ENCODE measurements around the gene SESN1. TPM values are rescaled to one million over a fixed set of nuclear protein-coding genes. Genes with fewer than 3 reads are reported as not detected.

Gene SESN1
- total RNA-seq, 1 donor from 2014 or later = 8.0 TPM

DNA sequence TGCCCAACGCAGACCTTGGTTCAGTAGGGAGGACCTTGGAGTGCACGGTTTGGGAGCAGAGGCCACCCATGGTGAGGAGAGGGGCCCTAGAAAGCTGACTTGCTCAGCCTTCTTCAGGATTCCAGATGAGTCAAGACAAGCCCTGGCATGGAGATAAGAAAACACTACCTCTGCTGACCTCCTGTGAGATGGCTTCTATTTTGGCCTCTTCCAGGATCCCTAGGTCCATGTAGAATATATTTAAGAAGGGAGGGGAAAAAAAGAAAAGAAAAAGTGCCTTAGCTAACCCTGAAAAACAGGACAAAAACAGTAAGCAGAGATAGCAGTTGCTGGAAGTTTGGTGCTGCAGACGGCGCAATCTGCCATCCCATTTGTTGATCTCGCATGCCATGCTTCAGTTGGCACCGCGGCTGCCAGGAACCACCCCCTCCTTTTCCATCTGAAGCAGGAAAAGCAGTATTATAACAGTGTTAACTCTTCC is 146.4 kb downstream of the SESN1 start:
- TF ChIP-seq, protein P1, sequence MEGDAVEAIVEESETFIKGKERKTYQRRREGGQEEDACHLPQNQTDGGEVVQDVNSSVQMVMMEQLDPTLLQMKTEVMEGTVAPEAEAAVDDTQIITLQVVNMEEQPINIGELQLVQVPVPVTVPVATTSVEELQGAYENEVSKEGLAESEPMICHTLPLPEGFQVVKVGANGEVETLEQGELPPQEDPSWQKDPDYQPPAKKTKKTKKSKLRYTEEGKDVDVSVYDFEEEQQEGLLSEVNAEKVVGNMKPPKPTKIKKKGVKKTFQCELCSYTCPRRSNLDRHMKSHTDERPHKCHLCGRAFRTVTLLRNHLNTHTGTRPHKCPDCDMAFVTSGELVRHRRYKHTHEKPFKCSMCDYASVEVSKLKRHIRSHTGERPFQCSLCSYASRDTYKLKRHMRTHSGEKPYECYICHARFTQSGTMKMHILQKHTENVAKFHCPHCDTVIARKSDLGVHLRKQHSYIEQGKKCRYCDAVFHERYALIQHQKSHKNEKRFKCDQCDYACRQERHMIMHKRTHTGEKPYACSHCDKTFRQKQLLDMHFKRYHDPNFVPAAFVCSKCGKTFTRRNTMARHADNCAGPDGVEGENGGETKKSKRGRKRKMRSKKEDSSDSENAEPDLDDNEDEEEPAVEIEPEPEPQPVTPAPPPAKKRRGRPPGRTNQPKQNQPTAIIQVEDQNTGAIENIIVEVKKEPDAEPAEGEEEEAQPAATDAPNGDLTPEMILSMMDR (conservative IDR thresholded peaks at IDR 0.05; ENCODE audit: low read depth, low read length) = peak; percentile 6
- H3K4me3 ChIP-seq (ENCODE audit: low read depth, low read length) = peak overlapping the region; percentile 32
- no peak for DNase-seq (ENCODE audit: low read depth)

DNA sequence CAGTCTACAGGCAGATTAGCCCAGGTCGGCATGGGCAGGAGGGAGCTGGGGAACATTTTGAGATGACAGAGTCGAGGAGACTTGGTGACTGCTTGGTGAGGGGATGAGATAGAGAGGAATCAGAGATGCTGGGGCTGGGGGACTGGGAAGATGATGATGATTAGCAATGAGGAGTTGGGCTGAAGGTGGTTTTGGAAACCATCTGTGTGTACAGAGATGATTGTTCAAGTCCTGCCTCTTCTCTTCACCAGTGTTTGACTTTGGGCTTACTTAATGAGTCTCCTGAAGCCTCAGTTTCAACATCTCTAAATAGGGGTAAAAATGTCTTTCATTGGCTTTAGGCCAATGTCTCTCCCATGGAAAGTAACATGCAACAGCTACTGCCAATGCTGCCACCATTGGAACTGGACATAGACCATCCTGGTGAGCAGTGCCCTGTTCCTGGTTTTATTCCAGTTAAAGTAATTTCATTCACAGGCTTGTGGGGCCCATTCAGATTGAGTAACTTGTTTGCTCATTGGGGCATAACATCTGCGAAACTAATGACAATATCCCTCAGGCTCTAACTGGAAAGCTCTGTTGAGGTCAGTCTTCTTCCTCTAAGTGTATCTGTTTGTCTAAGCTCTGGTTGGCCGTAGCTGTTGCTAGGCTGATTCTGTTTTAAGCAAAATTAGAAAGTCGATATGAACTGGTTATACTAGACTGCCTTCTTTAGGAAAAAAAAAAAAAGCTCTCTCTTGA is 147.4 kb downstream of the SESN1 start:
- no peak overlapping the region for H3K4me3 ChIP-seq (ENCODE audit: low read depth, low read length)
- peak; percentile 96 for DNase-seq (ENCODE audit: low read depth)
- TF ChIP-seq, protein P1 (conservative IDR thresholded peaks at IDR 0.05; ENCODE audit: low read depth, low read length) = no peak

DNA sequence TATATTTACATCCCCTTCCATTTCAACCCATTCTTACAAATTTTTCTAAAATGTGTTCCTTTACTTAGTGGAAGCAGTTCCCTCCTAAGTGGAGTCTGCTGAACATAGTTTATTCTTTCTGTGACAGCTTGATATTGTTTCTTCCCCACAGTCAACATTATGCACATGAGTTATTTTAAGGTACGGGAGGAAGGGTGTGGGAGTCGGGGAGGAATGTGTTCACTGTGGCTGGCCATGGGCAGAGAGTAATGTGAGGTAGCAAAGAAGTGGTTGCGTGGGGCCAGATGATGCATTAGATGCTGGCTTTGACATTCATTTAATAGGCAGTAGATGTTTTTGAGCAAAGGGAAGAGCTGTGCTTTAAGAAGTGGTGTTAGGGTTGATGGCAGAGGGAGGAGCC is 148.0 kb downstream of the SESN1 start:
- TF ChIP-seq, protein P1 (conservative IDR thresholded peaks at IDR 0.05; ENCODE audit: low read depth, low read length) = no peak
- no peak overlapping the region for H3K4me3 ChIP-seq (ENCODE audit: low read depth, low read length)
- DNase-seq (ENCODE audit: low read depth) = peak; percentile 43

DNA sequence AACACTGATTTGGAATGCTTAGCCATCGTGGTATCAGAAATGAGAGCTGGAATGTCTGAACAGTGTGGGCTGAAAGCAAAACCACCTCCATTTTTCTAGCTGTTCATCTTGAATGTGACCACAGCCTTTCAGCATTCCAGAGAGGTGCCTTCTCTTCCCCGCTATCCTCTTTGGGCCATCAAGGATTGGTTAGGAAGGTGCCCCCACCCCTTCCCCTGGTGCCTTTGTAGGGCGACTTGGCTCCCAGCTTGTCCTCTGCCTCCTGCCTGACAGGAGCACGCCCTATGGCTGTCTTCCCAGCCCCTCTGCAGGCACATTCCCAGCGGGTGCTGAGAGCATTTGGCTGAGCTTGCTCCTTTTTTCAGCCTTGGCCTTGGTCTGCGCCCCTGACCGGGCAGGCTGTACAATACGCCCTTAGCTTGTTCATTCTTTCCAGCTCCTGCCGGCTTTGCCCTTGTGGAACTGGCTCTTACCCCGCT is 148.9 kb downstream of the SESN1 start:
- DNase-seq (ENCODE audit: low read depth) = no peak
- TF ChIP-seq, protein P1 (conservative IDR thresholded peaks at IDR 0.05; ENCODE audit: low read depth, low read length) = no peak
- no peak overlapping the region for H3K4me3 ChIP-seq (ENCODE audit: low read depth, low read length)

DNA sequence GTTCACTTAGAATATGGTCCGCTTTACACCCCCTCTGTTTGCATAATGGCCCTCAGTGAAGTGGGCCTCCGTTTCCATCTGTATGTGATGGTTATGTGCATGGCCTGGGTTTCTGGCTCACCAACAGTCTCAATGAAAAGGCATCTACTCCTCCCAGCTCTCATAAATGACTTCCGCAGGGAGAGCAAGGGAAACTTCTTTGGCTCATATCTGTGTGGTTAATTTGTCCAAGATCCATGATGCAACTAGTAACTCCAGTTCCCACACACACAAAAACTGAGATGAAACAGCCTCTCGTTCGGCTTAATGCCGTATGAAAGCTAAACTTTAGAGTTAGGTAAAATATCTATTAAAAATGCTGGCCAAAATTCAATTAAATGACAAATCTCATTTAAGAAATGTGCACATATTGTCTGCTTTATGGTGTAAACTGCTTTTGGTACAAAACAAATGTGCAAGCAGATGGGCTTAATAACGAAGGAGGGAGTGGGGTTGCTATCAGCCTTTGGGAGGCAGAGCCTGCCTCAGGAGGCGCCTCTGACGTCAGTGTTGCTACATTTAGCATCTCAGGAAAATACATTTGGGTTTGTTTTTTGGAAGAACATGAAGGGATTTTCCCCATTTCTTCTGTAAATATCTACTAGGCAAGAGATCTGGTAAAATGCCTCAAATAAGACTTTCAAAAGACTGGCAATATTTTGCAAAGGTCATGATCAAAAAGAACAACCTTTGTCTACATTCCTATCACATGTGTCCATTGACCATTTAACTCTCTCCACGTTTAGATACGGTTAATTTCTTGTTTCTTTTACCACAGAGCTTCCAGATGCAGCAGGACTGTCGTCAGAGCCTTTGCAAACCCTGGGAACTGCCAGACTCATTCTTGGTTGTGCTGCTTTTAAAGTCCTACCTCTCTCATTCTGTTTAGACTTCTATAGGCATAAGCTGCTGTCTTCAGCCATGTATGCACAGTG is 149.7 kb downstream of the SESN1 start:
- TF ChIP-seq, protein P1 (conservative IDR thresholded peaks at IDR 0.05; ENCODE audit: low read depth, low read length) = no peak
- no peak overlapping the region for H3K4me3 ChIP-seq (ENCODE audit: low read depth, low read length)
- peak; percentile 81 for DNase-seq (ENCODE audit: low read depth)

DNA sequence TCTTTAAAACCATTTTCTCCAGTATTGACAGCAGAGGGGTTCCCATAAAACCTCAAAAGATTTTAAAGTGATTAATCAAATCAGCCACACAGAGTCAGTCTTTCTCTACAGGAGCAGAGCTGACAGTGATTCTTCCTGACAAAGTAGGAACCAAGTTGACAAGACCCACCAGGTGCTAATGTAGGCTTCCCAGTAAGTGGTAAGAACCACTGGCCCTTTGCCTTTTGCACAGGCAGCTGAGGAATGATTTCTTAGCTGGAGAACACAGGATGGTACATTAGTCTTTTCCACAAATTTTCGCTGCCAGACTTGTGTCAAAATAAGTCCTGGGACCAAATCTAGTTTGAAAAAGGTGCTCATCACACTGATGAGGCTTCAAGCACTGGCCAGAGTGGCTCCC is 150.6 kb downstream of the SESN1 start:
- no peak overlapping the region for H3K4me3 ChIP-seq (ENCODE audit: low read depth, low read length)
- TF ChIP-seq, protein P1 (conservative IDR thresholded peaks at IDR 0.05; ENCODE audit: low read depth, low read length) = no peak
- no peak for DNase-seq (ENCODE audit: low read depth)

All from epithelial cell of proximal tubule (primary cell).